HepG2 (cell line): ENCODE results near the gene ZC3H18. TPM values are rescaled to one million over a fixed set of nuclear protein-coding genes. Genes with fewer than 3 reads are reported as not detected.

ENCODE experiments used
- CBX2 ChIP-seq, 2 experiments: fragments of 200-600 bp in 1 of 2; sonication (generic); formaldehyde crosslinking in 1 of 2; IDR thresholded peaks; 2 replicates each; pipeline versions ENCODE4 v1.7.0 to v1.8.1; 2018 to 2022; ENCODE audit warnings: low read depth in 2 of 2, low read length in 1 of 2, mild to moderate bottlenecking in 1 of 2, missing genetic modification reagents in 1 of 2
- E2F1 ChIP-seq: sonication (generic); formaldehyde crosslinking; IDR thresholded peaks from 2 replicates; pipeline ENCODE4 v1.5.0; 2020; ENCODE audit warnings: missing genetic modification reagents
- EEA1 ChIP-seq: sonication (generic); formaldehyde crosslinking; IDR thresholded peaks from 2 replicates; pipeline ENCODE4 v1.5.1; 2020; ENCODE audit warnings: mild to moderate bottlenecking, missing genetic modification reagents, borderline replicate concordance
- FOXM1 ChIP-seq: sonication (generic); formaldehyde crosslinking; IDR thresholded peaks from 2 replicates; pipeline ENCODE4 v1.5.0; 2020; ENCODE audit warnings: missing genetic modification reagents
- FOXP1 ChIP-seq, 2 experiments: fragments of 450-650 bp in 1 of 2; IDR thresholded peaks; 2 replicates each; pipeline ENCODE4 v1.6.1; 2017 to 2018; ENCODE audit warnings: antibody characterized with exemption in 1 of 2
- HNRNPLL ChIP-seq: fragments of 200-400 bp; formaldehyde crosslinking; IDR thresholded peaks from 2 replicates; pipeline ENCODE4 v1.6.1; 2017; ENCODE audit warnings: mild to moderate bottlenecking, low read depth, low read length; ENCODE audit not compliant: poor library complexity, severe bottlenecking
- MTF2 ChIP-seq: sonication (generic); formaldehyde crosslinking; IDR thresholded peaks from 2 replicates; pipeline ENCODE4 v1.5.0; 2020; ENCODE audit warnings: missing genetic modification reagents, borderline replicate concordance
- MXD3 ChIP-seq: IDR thresholded peaks from 2 replicates; pipeline ENCODE4 v1.6.1; 2016; ENCODE audit warnings: mild to moderate bottlenecking, missing biosample characterization, missing genetic modification reagents
- PATZ1 ChIP-seq: sonication (generic); formaldehyde crosslinking; IDR thresholded peaks from 2 replicates; pipeline ENCODE4 v1.4.0; 2020; ENCODE audit warnings: missing genetic modification reagents
- POGZ ChIP-seq: sonication (generic); formaldehyde crosslinking; IDR thresholded peaks from 2 replicates; pipeline ENCODE4 v1.4.0; 2020; ENCODE audit warnings: mild to moderate bottlenecking, missing genetic modification reagents
- POLR2AphosphoS5 ChIP-seq: IDR thresholded peaks from 2 replicates; pipeline ENCODE4 v1.6.1; 2012; ENCODE audit warnings: low read depth, low read length
- REST ChIP-seq, 2 experiments: IDR thresholded peaks; 2 replicates each; pipeline ENCODE4 v1.6.1; 2011 to 2012; ENCODE audit warnings: low read length in 2 of 2, borderline replicate concordance in 1 of 2, low read depth in 1 of 2, mild to moderate bottlenecking in 1 of 2, moderate library complexity in 1 of 2
- SIN3A ChIP-seq: IDR thresholded peaks from 2 replicates; pipeline ENCODE4 v1.6.1; 2011; ENCODE audit warnings: low read depth, mild to moderate bottlenecking, control low read depth, low read length, borderline replicate concordance
- SOX13 ChIP-seq, 3 experiments: fragments of 450-650 bp in 1 of 3; sonication (generic) in 1 of 3; formaldehyde crosslinking in 1 of 3; IDR thresholded peaks in 2 of 3; conservative IDR thresholded peaks in 1 of 3; 2 replicates each; pipeline versions ENCODE4 v1.5.0 to v1.6.1; 2016 to 2020; ENCODE audit warnings: antibody characterized with exemption in 1 of 3, mild to moderate bottlenecking in 1 of 3, missing compliant biosample characterization in 1 of 3, missing genetic modification reagents in 1 of 3, moderate library complexity in 1 of 3
- ZBTB3 ChIP-seq: sonication (generic); formaldehyde crosslinking; IDR thresholded peaks from 2 replicates; pipeline ENCODE4 v1.4.0; 2020; ENCODE audit warnings: low read depth, mild to moderate bottlenecking, moderate library complexity, missing genetic modification reagents, borderline replicate concordance
- ZNF430 ChIP-seq: sonication (generic); formaldehyde crosslinking; IDR thresholded peaks from 2 replicates; pipeline ENCODE4 v1.9.0; 2021; ENCODE audit warnings: mild to moderate bottlenecking, missing genetic modification reagents
- ZNF556 ChIP-seq: sonication (generic); formaldehyde crosslinking; IDR thresholded peaks from 2 replicates; pipeline ENCODE4 v1.4.0; 2020; ENCODE audit warnings: mild to moderate bottlenecking, missing genetic modification reagents, borderline replicate concordance
- ZNF792 ChIP-seq: IDR thresholded peaks from 2 replicates; pipeline ENCODE4 v1.6.1; 2016
- polyA plus RNA-seq, 8 experiments: library from polyadenylated mRNA; depleted of rRNA in 3 of 8; stranded (reverse) in 7 of 8; unstranded in 1 of 8; fragments of >200 nt; fragmentation: Illumina TruSeq in 4 of 8; extraction: Trizol in 4 of 8; gene quantifications; 2 replicates each; pipeline versions ENCODE4 v1.2.1 to v1.2.3, GENCODE V29; 2011 to 2016; ENCODE audit warnings: low read depth in 4 of 8, missing spikeins in 1 of 8, mixed read lengths in 1 of 8; ENCODE audit not compliant: insufficient read depth in 1 of 8
- total RNA-seq, 5 experiments: library from RNA; depleted of rRNA; stranded (reverse); fragments of >200 nt; fragmentation: Illumina TruSeq; extraction: Trizol; gene quantifications; 2 replicates each; pipeline ENCODE4 v1.2.3, GENCODE V29; 2016; ENCODE audit warnings: low read depth in 1 of 5

Gene ZC3H18
- total and polyA plus RNA-seq, 2 of the 13 experiments (the other 11 are each of a cell fraction or from before 2014, with no cell fraction given), result 11.2 to 27.4 TPM

- peak; percentile 78 for TF ChIP-seq PATZ1 (CRISPR knock-in tag)
- TF ChIP-seq FOXP1 (IDR thresholded peaks at IDR 0.05), result no peak
- TF ChIP-seq FOXP1 (CRISPR knock-in tag; IDR thresholded peaks at IDR 0.05), result no peak
- TF ChIP-seq E2F1 (CRISPR knock-in tag), result no peak
- TF ChIP-seq ZBTB3 (CRISPR knock-in tag), result peak; percentile 78; the same call in 1 of the 2 replicates
- TF ChIP-seq SIN3A, result 0 out of 2 replicates have a peak, but pooled peaks have one; percentile 15
- TF ChIP-seq EEA1 (CRISPR knock-in tag), result 0 out of 2 replicates have a peak, but pooled peaks have one; percentile 40
- no peak for TF ChIP-seq FOXM1 (CRISPR knock-in tag)
- TF ChIP-seq CBX2 (IDR thresholded peaks at IDR 0.05; ENCODE audit: low read depth, low read length), result no peak
- no peak for TF ChIP-seq CBX2 (CRISPR knock-in tag; IDR thresholded peaks at IDR 0.05; ENCODE audit: low read depth)
- TF ChIP-seq MXD3 (CRISPR knock-in tag), result no peak
- TF ChIP-seq MTF2 (CRISPR knock-in tag), result 0 out of 2 replicates have a peak, but pooled peaks have one; percentile 20
- no peak; the same call in 1 of the 2 replicates for TF ChIP-seq POGZ
- TF ChIP-seq POLR2AphosphoS5, result peak; percentile 55; the same call in 1 of the 2 replicates
- TF ChIP-seq ZNF556 (CRISPR knock-in tag), result peak; percentile 47; the same call in 1 of the 2 replicates
- TF ChIP-seq ZNF430 (CRISPR knock-in tag), result no peak
- no peak for TF ChIP-seq SOX13 (IDR thresholded peaks at IDR 0.05)
- TF ChIP-seq SOX13 (CRISPR knock-in tag; conservative IDR thresholded peaks at IDR 0.05 in 1 of 2, IDR thresholded peaks at IDR 0.05 in 1 of 2), result peak in 1 of 2 experiments; percentile 38; a peak in 1 of 4 replicates
- no peak for TF ChIP-seq REST (IDR thresholded peaks at IDR 0.05; ENCODE audit: borderline replicate concordance in 1 of 2, low read depth in 1 of 2, low read length in 2 of 2)
- peak; percentile 61 for TF ChIP-seq HNRNPLL
- TF ChIP-seq ZNF792 (CRISPR knock-in tag), result peak; percentile 20; the same call in 1 of the 2 replicates
Measured at GRCh38 chr16:88649924-88650748, 79.9 kb downstream of the ZC3H18 start (continued).
